GM12864 (cell line): ENCODE measurements around the gene ANKRD18A.

ENCODE experiments used
- DNase-seq: peaks from one replicate; pipeline ENCODE4 v3.0.0-alpha.2; 2011; ENCODE audit warnings: low read depth
- H3K4me3 ChIP-seq: 2 replicates; pipeline ENCODE4 v1.5.1; 2011; ENCODE audit warnings: mild to moderate bottlenecking, low read depth, low read length, control low read depth
- CTCF ChIP-seq: IDR thresholded peaks from 2 replicates; pipeline ENCODE4 v1.5.1; 2011; ENCODE audit warnings: low read depth, mild to moderate bottlenecking, moderate library complexity, low read length, control low read depth, inconsistent platforms; ENCODE audit errors: missing control alignments

Gene ANKRD18A

DNA sequence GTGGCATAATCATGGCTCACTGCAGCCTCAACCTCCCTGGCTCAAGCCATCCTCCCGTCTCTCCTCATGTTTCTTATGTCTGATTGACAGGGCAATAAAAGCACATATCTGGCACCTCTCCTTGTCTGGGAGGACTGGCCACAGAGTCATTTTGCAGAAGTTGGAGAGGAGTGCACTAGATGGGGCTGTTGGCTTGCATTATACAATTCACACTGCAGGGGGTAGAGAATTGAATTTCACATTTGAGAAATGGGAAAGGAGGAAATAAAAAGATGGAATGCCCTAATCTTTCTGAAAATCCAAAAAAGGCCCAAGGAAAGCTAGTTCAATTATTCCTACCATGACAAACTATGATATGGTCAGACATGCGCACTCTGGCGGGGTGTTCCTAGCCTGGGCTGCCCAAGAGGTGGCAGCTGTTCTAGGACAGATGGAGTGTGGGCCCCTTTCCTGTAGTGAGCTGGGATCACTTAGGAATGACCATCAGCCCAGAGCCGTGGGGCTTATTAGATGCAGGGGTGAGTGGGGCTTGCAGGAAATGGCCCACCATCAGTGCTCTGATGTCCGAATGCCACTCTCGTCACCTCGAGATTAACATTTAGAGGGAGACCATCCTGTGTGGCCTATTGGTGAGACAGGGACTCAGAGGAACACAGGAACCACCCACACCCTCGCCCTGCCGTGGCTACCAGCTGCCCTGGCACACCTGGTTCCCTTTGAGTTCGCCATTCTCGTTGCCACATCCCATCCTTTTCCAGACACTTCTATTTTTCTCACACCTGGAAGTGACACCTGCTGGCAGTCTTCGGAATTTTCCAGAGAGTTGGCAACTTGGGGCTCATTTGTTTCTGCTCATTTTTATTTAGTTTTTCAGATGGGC is 21.8 kb upstream of the ANKRD18A start:
- peak; percentile 27 for TF ChIP-seq CTCF
- no peak overlapping the region for H3K4me3 ChIP-seq
- DNase-seq = no peak

DNA sequence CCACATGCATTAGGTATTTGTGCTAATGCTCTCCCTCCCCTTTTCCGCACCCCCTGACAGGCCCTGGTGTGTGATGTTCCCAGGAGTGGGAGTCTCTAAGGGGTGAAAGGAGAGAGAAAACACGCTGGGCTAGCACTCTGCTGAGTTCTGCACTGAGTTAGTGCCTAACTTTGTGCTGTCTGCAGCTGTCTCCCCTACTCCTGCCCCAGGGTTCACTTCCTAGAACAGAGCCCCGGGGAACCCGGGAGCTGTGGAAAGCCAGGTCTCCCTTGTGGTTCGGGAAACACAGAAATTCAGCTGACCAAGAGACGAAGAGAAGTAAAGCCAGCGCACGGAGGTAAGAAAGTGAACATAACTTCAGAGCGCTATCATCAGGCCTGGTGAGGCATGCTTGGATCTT is 20.7 kb upstream of the ANKRD18A start:
- no peak for DNase-seq

DNA sequence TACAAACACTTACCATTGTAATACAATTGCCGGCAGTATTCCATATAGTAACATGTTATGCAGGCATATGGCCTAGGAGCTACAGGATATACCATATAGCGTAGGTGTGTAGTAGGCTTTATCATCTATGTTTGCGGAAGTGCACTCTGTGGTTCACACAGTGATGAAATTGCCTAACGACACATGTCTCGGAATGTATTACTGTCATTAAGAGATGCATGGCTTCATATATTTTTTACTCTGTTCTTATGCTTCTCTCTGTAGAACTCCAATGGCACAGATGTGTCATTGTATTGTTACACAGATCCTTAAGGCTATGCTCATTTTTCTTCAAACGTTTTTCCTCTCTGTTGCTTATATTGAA is 19.2 kb upstream of the ANKRD18A start:
- DNase-seq = no peak
- no peak for TF ChIP-seq CTCF
- H3K4me3 ChIP-seq = no peak overlapping the region

More for the DNA sequence above, 20.7 kb upstream of the ANKRD18A start:
- no peak overlapping the region for H3K4me3 ChIP-seq
- TF ChIP-seq CTCF = no peak

- no peak for DNase-seq
- no peak for TF ChIP-seq CTCF
- no peak overlapping the region for H3K4me3 ChIP-seq
These were observed 18.6 kb upstream of the ANKRD18A start for GRCh38 chr9:38638881-38639576.

DNA sequence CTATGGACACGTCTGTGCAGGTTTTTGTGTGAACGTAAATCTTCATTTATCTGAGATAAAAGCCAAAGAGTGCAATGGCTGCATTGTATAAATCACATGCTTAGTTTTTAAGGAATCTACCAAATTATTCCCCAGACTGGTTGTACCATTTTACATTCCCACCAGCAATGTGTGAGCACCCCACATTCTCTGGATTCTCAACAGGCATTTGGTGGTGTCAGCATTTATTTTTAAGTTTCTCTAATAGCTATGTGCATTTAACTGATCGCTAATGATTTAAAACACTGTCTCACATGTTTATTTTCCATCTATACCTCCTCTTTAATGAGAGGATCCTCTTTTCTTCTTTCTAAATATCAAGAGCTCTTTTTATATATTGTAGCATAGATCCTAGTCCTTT is 13.9 kb upstream of the ANKRD18A start:
- no peak for TF ChIP-seq CTCF
- DNase-seq = no peak
- no peak overlapping the region for H3K4me3 ChIP-seq

DNA sequence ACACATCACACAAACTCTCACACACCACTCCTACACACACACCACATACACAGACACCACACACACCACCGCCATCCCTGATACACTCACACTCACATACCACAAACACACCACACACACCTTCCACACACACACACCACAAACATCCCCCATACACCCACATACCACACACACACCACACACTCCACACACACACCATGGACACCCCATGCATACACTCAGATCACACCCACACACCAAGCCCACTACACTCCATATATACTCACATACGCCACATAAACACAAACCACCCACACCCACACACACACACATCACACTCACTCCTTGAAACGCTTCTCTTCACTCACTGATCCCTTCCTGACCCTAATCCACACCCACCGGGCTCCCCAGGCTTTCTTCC is 9.1 kb upstream of the ANKRD18A start:
- TF ChIP-seq CTCF = no peak
- no peak for DNase-seq
- no peak overlapping the region for H3K4me3 ChIP-seq
